ENCODE data around the gene FAM222B.

DNA sequence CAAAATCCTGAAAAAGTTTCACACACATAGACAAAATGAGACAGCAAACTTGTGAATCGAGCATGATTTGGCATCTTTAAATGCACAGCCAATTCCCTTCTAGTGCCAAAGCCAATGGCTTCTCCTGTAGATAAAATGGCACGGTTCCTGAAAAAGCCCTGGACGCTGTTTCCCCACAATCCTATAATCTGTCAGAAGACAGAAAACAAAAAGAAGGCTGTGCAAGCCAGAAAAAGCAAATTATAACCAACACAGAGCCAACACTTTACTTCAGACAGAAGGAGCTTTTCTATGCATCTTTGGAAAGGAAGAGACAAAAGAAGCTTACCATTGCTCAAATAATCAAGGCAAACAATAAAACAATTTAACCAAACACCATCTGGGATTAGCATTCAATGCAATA lies 23.8 kb downstream of the FAM222B start:
- TF ChIP-seq, protein P1, sequence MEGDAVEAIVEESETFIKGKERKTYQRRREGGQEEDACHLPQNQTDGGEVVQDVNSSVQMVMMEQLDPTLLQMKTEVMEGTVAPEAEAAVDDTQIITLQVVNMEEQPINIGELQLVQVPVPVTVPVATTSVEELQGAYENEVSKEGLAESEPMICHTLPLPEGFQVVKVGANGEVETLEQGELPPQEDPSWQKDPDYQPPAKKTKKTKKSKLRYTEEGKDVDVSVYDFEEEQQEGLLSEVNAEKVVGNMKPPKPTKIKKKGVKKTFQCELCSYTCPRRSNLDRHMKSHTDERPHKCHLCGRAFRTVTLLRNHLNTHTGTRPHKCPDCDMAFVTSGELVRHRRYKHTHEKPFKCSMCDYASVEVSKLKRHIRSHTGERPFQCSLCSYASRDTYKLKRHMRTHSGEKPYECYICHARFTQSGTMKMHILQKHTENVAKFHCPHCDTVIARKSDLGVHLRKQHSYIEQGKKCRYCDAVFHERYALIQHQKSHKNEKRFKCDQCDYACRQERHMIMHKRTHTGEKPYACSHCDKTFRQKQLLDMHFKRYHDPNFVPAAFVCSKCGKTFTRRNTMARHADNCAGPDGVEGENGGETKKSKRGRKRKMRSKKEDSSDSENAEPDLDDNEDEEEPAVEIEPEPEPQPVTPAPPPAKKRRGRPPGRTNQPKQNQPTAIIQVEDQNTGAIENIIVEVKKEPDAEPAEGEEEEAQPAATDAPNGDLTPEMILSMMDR (IDR thresholded peaks at IDR 0.05), result no peak
- no peak for TF ChIP-seq POLR2A (IDR thresholded peaks at IDR 0.05)
